ENCODE data around the gene BOD1L1.
A peak's percentile ranks its signal among the peaks of the same experiment; 100 is the strongest.

BOD1L1 gene

DNA sequence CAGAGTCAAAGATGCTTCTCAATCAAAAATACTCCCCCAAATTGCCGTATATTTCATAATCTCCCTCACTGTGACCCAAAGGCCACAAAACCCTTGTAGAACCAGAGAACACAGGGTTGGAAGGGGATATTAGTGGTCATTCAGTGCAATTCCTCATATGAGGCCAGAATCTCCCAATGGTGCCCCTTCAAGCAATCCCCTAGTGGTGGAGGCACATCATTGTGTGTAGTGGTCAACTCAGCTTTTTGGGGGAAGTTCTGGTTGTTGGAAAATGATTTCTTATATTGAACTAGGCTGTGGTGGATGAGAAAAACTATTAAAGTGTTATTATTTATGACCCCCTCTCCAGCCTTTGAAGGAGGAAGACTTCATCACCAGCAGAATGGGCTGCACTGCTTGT, 17.6 kb upstream of the BOD1L1 start:
- CTCF ChIA-PET: interaction anchor here (1.1 kb wide), 1 partner anchor 10 kb away, joined by 6 read pairs; no protein-coding TSS in a partner anchor
- H3K9me3 ChIP-seq (ENCODE audit: control insufficient read depth, insufficient read depth, low read depth, low read length): no peaks in the 10 kb centered on the region
- no peak overlapping the region for H3K27ac ChIP-seq (ENCODE audit: extremely low read depth, low read depth, low read length)
- H3K4me3 ChIP-seq (ENCODE audit: low read depth, low read length): no peak overlapping the region
- H3K36me3 ChIP-seq (ENCODE audit: control insufficient read depth in 2 of 2, insufficient read depth in 1 of 2, low read length in 2 of 2): no peaks in the 10 kb centered on the region
- peaks cover 2% of the 10 kb centered on the region for H3K4me1 ChIP-seq (ENCODE audit: control insufficient read depth, insufficient read depth, low read length)
- POLR2A ChIA-PET: no interaction called here
- no peak for TF ChIP-seq ZNF530 (tag by site-specific recombination; IDR thresholded peaks at IDR 0.05; ENCODE audit: low read depth)

- Histone ChIP-seq H3K36me3 (ENCODE audit: control insufficient read depth in 2 of 2, insufficient read depth in 1 of 2, low read length in 2 of 2) (no peaks in the 10 kb centered on the region), H3K27ac (ENCODE audit: extremely low read depth, low read depth, low read length) (no peak overlapping the region), H3K4me1 (ENCODE audit: control insufficient read depth, insufficient read depth, low read length) (peaks cover 6% of the 10 kb centered on the region), H3K4me3 (ENCODE audit: low read depth, low read length) (no peak overlapping the region), H3K9me3 (ENCODE audit: control insufficient read depth, insufficient read depth, low read depth, low read length) (no peaks in the 10 kb centered on the region)
- TF ChIP-seq ZBTB20 (tag by site-specific recombination; IDR thresholded peaks at IDR 0.05) (no peak), ZNF140 (tag by site-specific recombination; IDR thresholded peaks at IDR 0.05) (no peak), ZNF404 (tag by site-specific recombination; IDR thresholded peaks at IDR 0.05) (no peak), BCL11B (tag by site-specific recombination; IDR thresholded peaks at IDR 0.05; ENCODE audit: low read depth) (no peak), FEZF1 (tag by site-specific recombination; IDR thresholded peaks at IDR 0.05) (peak; percentile 20; the same call in 1 of the 2 replicates)
- ChIA-PET CTCF (interaction anchor here (0.6 to 4.7 kb wide), 3 partner anchors 12 to 1099 kb away, joined by 3 to 48 read pairs (median 4); no protein-coding TSS in a partner anchor), POLR2A (interaction anchor here (1.4 kb wide), 1 partner anchor 14 kb away, joined by 4 read pairs; the partner anchor contains the start of gene BOD1L1)
These were observed 14.8 kb upstream of the BOD1L1 start for GRCh38 chr4:13642170-13642950.

GRCh38 chr4:13641084-13641483, 13.6 kb upstream of the BOD1L1 start:
- ChIA-PET POLR2A (interaction anchor here (1.0 to 2.3 kb wide), 2 partner anchors 13 to 158 kb away, joined by 3 to 14 read pairs; partner anchors contain the start of gene BOD1L1), CTCF (interaction anchor here (0.7 to 4.7 kb wide), 3 partner anchors 14 to 1499 kb away, joined by 3 to 48 read pairs (median 3); no protein-coding TSS in a partner anchor)
- H3K36me3 ChIP-seq (ENCODE audit: control insufficient read depth in 2 of 2, insufficient read depth in 1 of 2, low read length in 2 of 2): no peaks in the 10 kb centered on the region
- H3K4me1 ChIP-seq (ENCODE audit: control insufficient read depth, insufficient read depth, low read length): peaks cover 6% of the 10 kb centered on the region
- no peaks in the 10 kb centered on the region for H3K9me3 ChIP-seq (ENCODE audit: control insufficient read depth, insufficient read depth, low read depth, low read length)
- no peak overlapping the region for H3K27ac ChIP-seq (ENCODE audit: extremely low read depth, low read depth, low read length)
- TF ChIP-seq, protein P1, sequence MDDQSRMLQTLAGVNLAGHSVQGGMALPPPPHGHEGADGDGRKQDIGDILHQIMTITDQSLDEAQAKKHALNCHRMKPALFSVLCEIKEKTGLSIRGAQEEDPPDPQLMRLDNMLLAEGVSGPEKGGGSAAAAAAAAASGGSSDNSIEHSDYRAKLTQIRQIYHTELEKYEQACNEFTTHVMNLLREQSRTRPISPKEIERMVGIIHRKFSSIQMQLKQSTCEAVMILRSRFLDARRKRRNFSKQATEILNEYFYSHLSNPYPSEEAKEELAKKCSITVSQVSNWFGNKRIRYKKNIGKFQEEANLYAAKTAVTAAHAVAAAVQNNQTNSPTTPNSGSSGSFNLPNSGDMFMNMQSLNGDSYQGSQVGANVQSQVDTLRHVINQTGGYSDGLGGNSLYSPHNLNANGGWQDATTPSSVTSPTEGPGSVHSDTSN (CRISPR knock-in tag; IDR thresholded peaks at IDR 0.05): no peak
- TF ChIP-seq ZNF660 (tag by site-specific recombination; IDR thresholded peaks at IDR 0.05) (no peak), ZNF311 (tag by site-specific recombination; IDR thresholded peaks at IDR 0.05; ENCODE audit: borderline replicate concordance) (no peak), ZNF404 (tag by site-specific recombination; IDR thresholded peaks at IDR 0.05) (no peak), ZNF335 (tag by site-specific recombination; conservative IDR thresholded peaks at IDR 0.05) (no peak), ZNF112 (tag by site-specific recombination; IDR thresholded peaks at IDR 0.05) (no peak)
- TF ChIP-seq, protein P2, sequence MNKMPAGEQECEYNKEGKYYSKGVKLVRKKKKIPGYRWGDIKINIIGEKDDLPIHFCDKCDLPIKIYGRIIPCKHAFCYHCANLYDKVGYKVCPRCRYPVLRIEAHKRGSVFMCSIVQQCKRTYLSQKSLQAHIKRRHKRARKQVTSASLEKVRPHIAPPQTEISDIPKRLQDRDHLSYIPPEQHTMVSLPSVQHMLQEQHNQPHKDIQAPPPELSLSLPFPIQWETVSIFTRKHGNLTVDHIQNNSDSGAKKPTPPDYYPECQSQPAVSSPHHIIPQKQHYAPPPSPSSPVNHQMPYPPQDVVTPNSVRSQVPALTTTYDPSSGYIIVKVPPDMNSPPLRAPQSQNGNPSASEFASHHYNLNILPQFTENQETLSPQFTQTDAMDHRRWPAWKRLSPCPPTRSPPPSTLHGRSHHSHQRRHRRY (tag by site-specific recombination; IDR thresholded peaks at IDR 0.05): no peak
- no peak overlapping the region for H3K4me3 ChIP-seq (ENCODE audit: low read depth, low read length)

DNA sequence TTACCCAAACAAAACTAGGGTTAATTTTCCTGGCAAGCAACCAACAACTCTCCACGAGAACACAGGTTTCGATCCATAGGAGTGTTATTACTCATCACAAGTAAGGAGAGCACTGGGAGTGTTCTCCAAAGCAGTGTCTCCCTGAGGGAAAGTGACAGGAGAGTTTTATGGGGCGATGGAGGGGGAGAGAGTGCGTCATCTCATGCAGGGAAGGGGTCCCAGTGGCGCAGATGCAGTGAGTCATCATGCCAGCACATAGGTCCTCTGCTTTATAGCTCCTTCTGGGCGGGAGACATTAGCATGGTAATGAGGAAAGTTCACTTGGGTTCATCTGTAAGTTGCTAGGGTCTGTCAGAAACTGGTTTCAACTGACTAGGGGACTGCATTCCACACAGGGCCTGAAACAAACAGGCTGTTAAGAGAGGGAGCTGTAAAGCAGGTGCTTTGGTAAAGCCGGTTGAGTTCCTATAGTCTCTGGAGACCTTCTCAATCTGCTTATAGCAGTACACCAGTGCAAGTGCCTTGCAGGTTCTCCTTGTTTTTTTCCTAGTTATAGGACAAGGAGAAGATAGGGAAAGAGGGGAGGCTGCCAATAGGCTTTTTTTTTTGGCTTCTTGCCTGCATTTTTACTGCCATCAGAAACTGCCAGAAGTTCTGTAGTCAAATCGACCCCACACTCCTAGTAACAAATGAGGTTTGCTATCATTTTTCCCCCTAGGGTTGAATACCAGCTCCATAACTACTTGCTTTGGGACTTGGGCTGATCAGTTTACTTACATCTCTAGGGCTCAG, 12.8 kb upstream of the BOD1L1 start:
- Histone ChIP-seq H3K4me3 (ENCODE audit: low read depth, low read length) (no peak overlapping the region), H3K9me3 (ENCODE audit: control insufficient read depth, insufficient read depth, low read depth, low read length) (no peaks in the 10 kb centered on the region), H3K4me1 (ENCODE audit: control insufficient read depth, insufficient read depth, low read length) (peaks cover 6% of the 10 kb centered on the region), H3K36me3 (ENCODE audit: control insufficient read depth in 2 of 2, insufficient read depth in 1 of 2, low read length in 2 of 2) (no peaks in the 10 kb centered on the region), H3K27ac (ENCODE audit: extremely low read depth, low read depth, low read length) (peak overlapping the region; percentile 67)
- ChIA-PET CTCF (interaction anchor here (1.0 to 4.7 kb wide), 3 partner anchors 14 to 788 kb away, joined by 3 to 48 read pairs (median 3); no protein-coding TSS in a partner anchor), POLR2A (interaction anchor here (0.8 to 2.3 kb wide), 5 partner anchors 11 to 1360 kb away, joined by 3 to 14 read pairs (median 3); partner anchors contain the start of gene BOD1L1)
- TF ChIP-seq SCRT2 (tag by site-specific recombination; IDR thresholded peaks at IDR 0.05): no peak
- peak; percentile 73 for TF ChIP-seq PRDM10 (tag by site-specific recombination; IDR thresholded peaks at IDR 0.05)
- TF ChIP-seq SETDB1 (IDR thresholded peaks at IDR 0.05; ENCODE audit: insufficient read length, low read length): peak; percentile 77
- no peak for TF ChIP-seq ZNF114 (tag by site-specific recombination; IDR thresholded peaks at IDR 0.05)
- TF ChIP-seq ZSCAN30 (tag by site-specific recombination; IDR thresholded peaks at IDR 0.05): peak; percentile 67; the same call in 1 of the 2 replicates
